Lower leg skin (tissue), 4 donors: ENCODE results near the gene ZBTB18. TPM values are rescaled to one million over a fixed set of nuclear protein-coding genes. Genes with fewer than 3 reads are reported as not detected.

Experiments used
- DNase-seq, 2 donors: peaks; one replicate each; pipeline ENCODE4 v3.0.0-alpha.2; 2019; ENCODE audit warnings: low spot score in 2 of 2
- H3K4me3 ChIP-seq: fragments of 200-600 bp; sonication (generic); 2 replicates; pipeline ENCODE4 v1.5.1; 2017; ENCODE audit warnings: mild to moderate bottlenecking, low read depth; ENCODE audit not compliant: poor library complexity, severe bottlenecking
- CTCF ChIP-seq, 3 donors: fragments of 450-650 bp; IDR thresholded peaks; one replicate each; pipeline ENCODE4 v1.5.1; 2016; ENCODE audit warnings: antibody characterized with exemption in 3 of 3, mild to moderate bottlenecking in 3 of 3, moderate library complexity in 2 of 3
- POLR2A ChIP-seq, 2 donors: fragments of 450-650 bp; IDR thresholded peaks; one replicate each; pipeline ENCODE4 v1.6.1; 2016 to 2017; ENCODE audit warnings: antibody characterized with exemption in 2 of 2, mild to moderate bottlenecking in 1 of 2, moderate library complexity in 1 of 2
- WGBS, 2 donors: methylation state at CpG; one replicate each; pipeline ENCODE4 v1.1.5; 2018; 5-methylcytosine and 5-hydroxymethylcytosine counted together
- intact Hi-C: fragments of 100-400 bp; cut with DNase I; formaldehyde crosslinking; loops from one replicate; pipeline ENCODE4 v1.15.0; 2023; ENCODE audit warnings: low total_unique reads
- total RNA-seq, 4 donors: library from RNA; depleted of rRNA; stranded (reverse); fragments of >200 nt; gene quantifications; one replicate each; pipeline ENCODE4 v1.1.0, GENCODE V29; 2016

Gene ZBTB18
- total RNA-seq, 4 donors from 2014 or later, result 10.6 to 14.3 (median 11.7) TPM

- TF ChIP-seq CTCF (IDR thresholded peaks at IDR 0.05) (no peak), POLR2A (IDR thresholded peaks at IDR 0.05) (no peak)
- 83 to 94% methylated on average over 3 of the region's 3 CpGs for WGBS, 2 donors
- H3K4me3 ChIP-seq, result no peak overlapping the region
- DNase-seq, result no peak
- intact Hi-C loops, result no loop called here
Measured at GRCh38 chr1:244090645-244091044, 39.6 kb downstream of the ZBTB18 start.

GRCh38 chr1:244092293-244092963 lies 41.3 kb downstream of the ZBTB18 start:
- no peak for DNase-seq
- TF ChIP-seq POLR2A (IDR thresholded peaks at IDR 0.05) (no peak), CTCF (IDR thresholded peaks at IDR 0.05) (no peak)
- H3K4me3 ChIP-seq, result no peak overlapping the region
- WGBS, 2 donors, result 23 to 32% methylated on average over 6 of the region's 6 CpGs
- intact Hi-C loops, result no loop called here

- intact Hi-C loops, result no loop called here
- TF ChIP-seq CTCF (IDR thresholded peaks at IDR 0.05) (no peak), POLR2A (IDR thresholded peaks at IDR 0.05) (no peak)
- WGBS, 2 donors, result 65 to 69% methylated on average over 11 of the region's 11 CpGs
- no peak overlapping the region for H3K4me3 ChIP-seq
- DNase-seq, result no peak
Measured at GRCh38 chr1:244092964-244093638, 42.0 kb downstream of the ZBTB18 start.

GRCh38 chr1:244094880-244095528 lies 43.9 kb downstream of the ZBTB18 start:
- H3K4me3 ChIP-seq, result no peak overlapping the region
- no peak for DNase-seq
- intact Hi-C loops, result no loop called here
- 88 to 89% methylated on average over 9 of the region's 9 CpGs for WGBS, 2 donors
- TF ChIP-seq POLR2A (IDR thresholded peaks at IDR 0.05), result no peak
- no peak for TF ChIP-seq CTCF (IDR thresholded peaks at IDR 0.05)

GRCh38 chr1:244095529-244095911 lies 44.4 kb downstream of the ZBTB18 start:
- DNase-seq, result no peak
- intact Hi-C loops, result no loop called here
- 90 to 96% methylated on average over 4 of the region's 4 CpGs for WGBS, 2 donors

More at GRCh38 chr1:244095529-244095911, 44.4 kb downstream of the ZBTB18 start:
- TF ChIP-seq CTCF (IDR thresholded peaks at IDR 0.05), result no peak
- no peak for TF ChIP-seq POLR2A (IDR thresholded peaks at IDR 0.05)
- no peak overlapping the region for H3K4me3 ChIP-seq
